GM19193 (cell line): ENCODE results near the gene LEMD1.

Experiments used
- POLR2A ChIP-seq: IDR thresholded peaks from 4 replicates; pipeline ENCODE4 v1.6.1; 2011; ENCODE audit not compliant: insufficient read depth, insufficient read length; ENCODE audit errors: extremely low read depth

Gene LEMD1

GRCh38 chr1:205343431-205344065, 78.3 kb downstream of the LEMD1 start:
- no peak for TF ChIP-seq POLR2A

GRCh38 chr1:205342986-205343385, 78.9 kb downstream of the LEMD1 start:
- no peak for TF ChIP-seq POLR2A

GRCh38 chr1:205340676-205341075, 81.2 kb downstream of the LEMD1 start:
- TF ChIP-seq POLR2A: no peak

GRCh38 chr1:205339717-205340116, 82.1 kb downstream of the LEMD1 start:
- TF ChIP-seq POLR2A: no peak

- TF ChIP-seq POLR2A: no peak
Observed at GRCh38 chr1:205339197-205339702, 82.6 kb downstream of the LEMD1 start.

- TF ChIP-seq POLR2A: no peak
Observed at GRCh38 chr1:205338011-205338410, 83.8 kb downstream of the LEMD1 start.

GRCh38 chr1:205337481-205337880, 84.4 kb downstream of the LEMD1 start:
- TF ChIP-seq POLR2A: no peak

GRCh38 chr1:205335692-205336091, 86.2 kb downstream of the LEMD1 start:
- no peak for TF ChIP-seq POLR2A

GRCh38 chr1:205332015-205332791, 89.7 kb downstream of the LEMD1 start:
- no peak for TF ChIP-seq POLR2A
